ENCODE data around the gene TMEM132C.

TMEM132C gene

DNA sequence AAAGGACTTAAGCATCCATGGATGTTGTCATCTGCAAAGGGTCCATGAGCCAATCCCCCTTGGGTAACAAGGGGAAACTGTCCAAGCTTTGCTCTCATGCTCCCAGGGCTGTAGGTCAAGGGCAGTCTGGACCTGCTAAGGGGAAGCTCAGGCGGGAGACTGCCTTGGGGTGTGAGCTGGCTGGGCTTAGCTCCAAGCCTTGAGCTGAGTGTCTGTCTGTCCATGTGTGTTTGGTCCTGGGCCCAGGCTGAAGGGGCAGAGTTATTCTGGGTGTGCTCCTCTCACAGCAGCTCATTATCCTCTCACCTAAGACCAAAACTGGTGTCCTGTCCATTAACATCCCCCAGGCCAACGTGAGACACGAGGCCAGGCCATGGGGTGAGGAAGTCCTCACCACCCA, 282.0 kb downstream of the TMEM132C start:
- no peak for TF ChIP-seq POLR2AphosphoS5 (IDR thresholded peaks at IDR 0.05; ENCODE audit: low read depth, low read length)
- TF ChIP-seq SIN3A (IDR thresholded peaks at IDR 0.05; ENCODE audit: borderline replicate concordance, insufficient read depth, low read length), result no peak
- no peak for TF ChIP-seq FOXP2 (optimal IDR thresholded peaks at IDR 0.05; ENCODE audit: borderline replicate concordance, extremely low read depth, extremely low read length, insufficient read depth)
- TF ChIP-seq REST (IDR thresholded peaks at IDR 0.05; ENCODE audit: insufficient read depth in 1 of 2, low read depth in 2 of 2, low read length in 2 of 2), result no peak
- TF ChIP-seq TAF1 (IDR thresholded peaks at IDR 0.05; ENCODE audit: borderline replicate concordance, insufficient read depth, low read length), result no peak

- no peak for TF ChIP-seq POLR2AphosphoS5 (IDR thresholded peaks at IDR 0.05; ENCODE audit: low read depth, low read length)
Observed at GRCh38 chr12:128549601-128550218, 282.7 kb downstream of the TMEM132C start.

DNA sequence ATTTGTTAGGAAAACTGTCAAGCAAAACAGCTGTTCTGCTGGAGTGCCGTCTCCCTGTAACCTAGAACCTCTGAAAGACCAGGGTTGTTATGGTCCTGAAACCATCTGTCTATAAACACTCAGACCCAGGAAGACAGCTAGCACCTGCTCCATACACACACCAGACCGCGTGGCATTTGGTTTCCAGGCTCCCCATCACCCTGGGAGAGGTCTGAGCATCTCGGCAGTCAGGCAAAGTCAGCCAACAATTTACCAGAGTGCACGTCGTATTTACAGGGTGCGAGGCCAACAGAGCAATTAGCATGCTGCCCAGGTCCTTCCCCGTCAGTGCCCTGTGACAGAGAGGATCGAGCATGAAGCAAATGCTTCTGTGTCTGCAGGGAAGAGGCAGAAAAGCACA, 284.3 kb downstream of the TMEM132C start:
- TF ChIP-seq TAF1 (IDR thresholded peaks at IDR 0.05; ENCODE audit: borderline replicate concordance, insufficient read depth, low read length) (no peak), FOXP2 (optimal IDR thresholded peaks at IDR 0.05; ENCODE audit: borderline replicate concordance, extremely low read depth, extremely low read length, insufficient read depth) (no peak), REST (IDR thresholded peaks at IDR 0.05; ENCODE audit: insufficient read depth in 1 of 2, low read depth in 2 of 2, low read length in 2 of 2) (no peak), SIN3A (IDR thresholded peaks at IDR 0.05; ENCODE audit: borderline replicate concordance, insufficient read depth, low read length) (no peak), POLR2AphosphoS5 (IDR thresholded peaks at IDR 0.05; ENCODE audit: low read depth, low read length) (no peak)

GRCh38 chr12:128554546-128555304, 287.8 kb downstream of the TMEM132C start:
- TF ChIP-seq SIN3A (IDR thresholded peaks at IDR 0.05; ENCODE audit: borderline replicate concordance, insufficient read depth, low read length) (no peak), FOXP2 (optimal IDR thresholded peaks at IDR 0.05; ENCODE audit: borderline replicate concordance, extremely low read depth, extremely low read length, insufficient read depth) (no peak), POLR2AphosphoS5 (IDR thresholded peaks at IDR 0.05; ENCODE audit: low read depth, low read length) (no peak), TAF1 (IDR thresholded peaks at IDR 0.05; ENCODE audit: borderline replicate concordance, insufficient read depth, low read length) (no peak), REST (IDR thresholded peaks at IDR 0.05; ENCODE audit: insufficient read depth in 1 of 2, low read depth in 2 of 2, low read length in 2 of 2) (no peak)

GRCh38 chr12:128557231-128557630, 290.3 kb downstream of the TMEM132C start:
- no peak for TF ChIP-seq POLR2AphosphoS5 (IDR thresholded peaks at IDR 0.05; ENCODE audit: low read depth, low read length)
- no peak for TF ChIP-seq SIN3A (IDR thresholded peaks at IDR 0.05; ENCODE audit: borderline replicate concordance, insufficient read depth, low read length)
- TF ChIP-seq FOXP2 (optimal IDR thresholded peaks at IDR 0.05; ENCODE audit: borderline replicate concordance, extremely low read depth, extremely low read length, insufficient read depth), result no peak
- no peak for TF ChIP-seq TAF1 (IDR thresholded peaks at IDR 0.05; ENCODE audit: borderline replicate concordance, insufficient read depth, low read length)
- TF ChIP-seq REST (IDR thresholded peaks at IDR 0.05; ENCODE audit: insufficient read depth in 1 of 2, low read depth in 2 of 2, low read length in 2 of 2), result no peak
